ENCODE data around the gene SLC4A11.

Gene SLC4A11

DNA sequence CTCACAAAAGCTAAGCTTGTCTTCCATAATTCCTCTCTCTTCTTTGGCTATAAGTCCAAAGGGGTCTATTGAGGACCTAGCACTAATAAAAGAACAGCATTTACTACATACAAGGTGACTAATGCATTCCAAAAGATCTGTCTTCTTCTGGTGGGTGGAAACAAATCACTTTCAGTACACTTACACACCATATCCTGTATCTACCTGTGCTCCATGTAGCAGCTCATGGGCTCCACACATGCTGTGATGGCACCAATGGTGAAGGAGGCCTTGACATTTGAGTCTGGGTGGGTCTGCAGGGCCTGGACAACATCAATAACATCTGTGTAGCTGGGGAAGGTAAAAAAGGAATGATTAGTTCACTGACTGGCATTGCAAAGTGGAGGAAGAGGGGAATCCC lies 42.4 kb upstream of the SLC4A11 start:
- Histone ChIP-seq H3K4me2 (ENCODE audit: low read depth, low read length, poor library complexity, severe bottlenecking) (no peak overlapping the region), H3K9me3 (ENCODE audit: insufficient read depth, low read length) (no peaks in the 10 kb centered on the region), H3F3A (ENCODE audit: insufficient read depth) (no peaks in the 10 kb centered on the region), H3K9me2 (replicated peaks; ENCODE audit: insufficient read depth, low read length) (no peaks in the 10 kb centered on the region), H3K4me3 (ENCODE audit: insufficient read depth, low read length, poor library complexity, severe bottlenecking) (no peak overlapping the region), H2AFZ (ENCODE audit: low read depth, low read length, severe bottlenecking) (no peak overlapping the region), H3K36me3 (ENCODE audit: low read length) (no peaks in the 10 kb centered on the region), H3K27me3 (ENCODE audit: low read length) (no peaks in the 10 kb centered on the region), H4K20me1 (ENCODE audit: low read depth, low read length) (no peaks in the 10 kb centered on the region), H3K9ac (ENCODE audit: low read length) (no peak overlapping the region), H3K27ac (ENCODE audit: low read depth, low read length) (no peak overlapping the region), H3K79me2 (ENCODE audit: insufficient read depth, low read length) (no peaks in the 10 kb centered on the region)
- TF ChIP-seq CTCF (IDR thresholded peaks at IDR 0.05; ENCODE audit: insufficient read depth, low read length, poor library complexity, severe bottlenecking) (no peak), EZH2phosphoT487 (conservative IDR thresholded peaks at IDR 0.05; ENCODE audit: low read length) (no peak)

DNA sequence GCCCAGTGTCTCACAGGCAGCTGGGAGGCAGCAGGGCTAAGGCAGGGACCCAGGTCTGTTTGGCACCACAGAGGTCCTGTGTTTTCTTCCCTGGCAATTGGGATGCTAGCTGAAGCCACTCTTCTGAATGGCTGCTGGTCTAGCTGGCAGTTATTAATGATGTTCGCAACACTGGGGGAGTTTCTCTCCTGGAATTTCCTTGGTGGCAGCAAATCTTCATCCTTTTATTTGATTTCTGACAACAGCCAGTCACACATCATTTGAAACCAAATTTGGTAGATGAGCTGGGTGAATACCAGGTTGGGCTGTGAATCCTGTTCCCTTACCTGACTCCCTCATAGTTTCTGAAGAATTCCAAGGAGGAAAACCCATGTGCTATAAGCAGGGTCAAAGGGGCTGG lies 40.8 kb upstream of the SLC4A11 start:
- Histone ChIP-seq H3K4me3 (ENCODE audit: insufficient read depth, low read length, poor library complexity, severe bottlenecking) (no peak overlapping the region), H3K79me2 (ENCODE audit: insufficient read depth, low read length) (no peaks in the 10 kb centered on the region), H3F3A (ENCODE audit: insufficient read depth) (no peaks in the 10 kb centered on the region), H3K4me2 (ENCODE audit: low read depth, low read length, poor library complexity, severe bottlenecking) (no peak overlapping the region), H3K36me3 (ENCODE audit: low read length) (no peaks in the 10 kb centered on the region), H3K9me3 (ENCODE audit: insufficient read depth, low read length) (no peaks in the 10 kb centered on the region), H3K9me2 (replicated peaks; ENCODE audit: insufficient read depth, low read length) (no peaks in the 10 kb centered on the region), H3K9ac (ENCODE audit: low read length) (no peak overlapping the region), H3K27ac (ENCODE audit: low read depth, low read length) (no peak overlapping the region), H3K27me3 (ENCODE audit: low read length) (no peaks in the 10 kb centered on the region), H4K20me1 (ENCODE audit: low read depth, low read length) (no peaks in the 10 kb centered on the region), H2AFZ (ENCODE audit: low read depth, low read length, severe bottlenecking) (no peak overlapping the region)
- no peak for TF ChIP-seq EZH2phosphoT487 (conservative IDR thresholded peaks at IDR 0.05; ENCODE audit: low read length)
- TF ChIP-seq CTCF (IDR thresholded peaks at IDR 0.05; ENCODE audit: insufficient read depth, low read length, poor library complexity, severe bottlenecking) = no peak

- Histone ChIP-seq H3K79me2 (ENCODE audit: insufficient read depth, low read length) (no peaks in the 10 kb centered on the region), H3K4me3 (ENCODE audit: insufficient read depth, low read length, poor library complexity, severe bottlenecking) (no peak overlapping the region), H4K20me1 (ENCODE audit: low read depth, low read length) (no peaks in the 10 kb centered on the region), H3F3A (ENCODE audit: insufficient read depth) (no peaks in the 10 kb centered on the region), H3K9me3 (ENCODE audit: insufficient read depth, low read length) (no peaks in the 10 kb centered on the region), H3K4me2 (ENCODE audit: low read depth, low read length, poor library complexity, severe bottlenecking) (no peak overlapping the region), H3K27ac (ENCODE audit: low read depth, low read length) (no peak overlapping the region), H3K36me3 (ENCODE audit: low read length) (no peaks in the 10 kb centered on the region), H3K9ac (ENCODE audit: low read length) (no peak overlapping the region), H3K9me2 (replicated peaks; ENCODE audit: insufficient read depth, low read length) (no peaks in the 10 kb centered on the region), H2AFZ (ENCODE audit: low read depth, low read length, severe bottlenecking) (no peak overlapping the region), H3K27me3 (ENCODE audit: low read length) (no peaks in the 10 kb centered on the region)
- TF ChIP-seq CTCF (IDR thresholded peaks at IDR 0.05; ENCODE audit: insufficient read depth, low read length, poor library complexity, severe bottlenecking) (no peak), EZH2phosphoT487 (conservative IDR thresholded peaks at IDR 0.05; ENCODE audit: low read length) (no peak)
Observed at GRCh38 chr20:3277686-3278465, 38.9 kb upstream of the SLC4A11 start.
